Vagina (tissue), 2 donors: ENCODE results near the gene CFAP73.

ENCODE experiments used
- CTCF ChIP-seq, 3 experiments: fragments of 450-650 bp in 2 of 3; fragments of 200-600 bp in 1 of 3; sonication (generic) in 1 of 3; IDR thresholded peaks; one replicate each; pipeline ENCODE4 v1.5.1; 2017 to 2019; ENCODE audit warnings: antibody characterized with exemption in 3 of 3, mild to moderate bottlenecking in 2 of 3, moderate library complexity in 2 of 3
- POLR2A ChIP-seq, 2 donors: fragments of 450-650 bp; IDR thresholded peaks; one replicate each; pipeline ENCODE4 v1.6.1; 2017; ENCODE audit warnings: antibody characterized with exemption in 2 of 2, mild to moderate bottlenecking in 2 of 2, moderate library complexity in 2 of 2

DNA sequence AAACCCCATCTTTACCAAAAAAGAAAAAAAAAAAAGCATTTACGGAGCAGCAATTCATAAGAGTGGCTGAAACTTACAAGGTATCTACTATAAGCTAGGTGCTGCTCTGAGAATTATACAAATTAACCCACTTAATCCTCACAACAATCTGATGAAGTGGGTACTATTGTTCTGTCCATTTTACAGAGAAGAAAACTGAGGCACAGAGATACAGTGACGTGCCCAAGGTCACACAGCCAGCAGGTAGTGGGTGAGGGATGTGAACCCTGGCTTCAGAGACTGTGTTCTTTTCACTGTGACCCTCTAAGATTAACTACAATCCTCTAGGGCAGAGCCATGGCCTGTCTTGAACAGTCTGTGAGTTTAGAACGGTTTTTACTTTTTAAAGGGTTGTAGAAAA lies 32.5 kb downstream of the CFAP73 start:
- TF ChIP-seq POLR2A (IDR thresholded peaks at IDR 0.05): no peak
- TF ChIP-seq CTCF (IDR thresholded peaks at IDR 0.05): no peak
